A549 (cell line): ENCODE data around the gene UCMA. TPM values are rescaled to one million over a fixed set of nuclear protein-coding genes. Genes with fewer than 3 reads are reported as not detected.

Experiments used
- ATAC-seq, 2 experiments: fragments of 200-7000 bp in 1 of 2; fragments of >200 bp in 1 of 2; cut with Nextera tagmentation in 1 of 2; cut with Tn5 transposase in 1 of 2; 3 replicates each; pipeline versions ENCODE4 v1.8.0 to v1.9.1; 2018 to 2020; ENCODE audit warnings: mild to moderate bottlenecking in 1 of 2, moderate library complexity in 1 of 2
- CTCF ChIA-PET: fragments of 300-600 bp; sonication (Branson Sonifier 250); formaldehyde crosslinking; extraction: SDS; loops from one replicate; lab custom pipeline; 2021; ENCODE audit warnings: antibody characterized with exemption, inconsistent platforms; lab: Yijun Ruan, JAX
- POLR2A ChIA-PET: fragments of 350-600 bp; formaldehyde crosslinking; extraction: SDS; loops from one replicate; lab custom pipeline; 2021; ENCODE audit warnings: antibody characterized with exemption, inconsistent platforms; lab: Yijun Ruan, JAX
- DNase-seq, 2 experiments: peaks; one replicate each; pipeline versions ENCODE4 v3.0.0 to v3.0.0-alpha.2; 2011 to 2016; ENCODE audit warnings: low read depth in 1 of 2, low spot score in 1 of 2
- FAIRE-seq: peaks from 2 replicates; lab custom pipeline; 2011; peaks lifted over from hg19 to GRCh38; lab: Jason Lieb, UNC
- H3K27ac ChIP-seq, 2 experiments: fragments of >200 bp; sonication (Bioruptor Twin); formaldehyde crosslinking; 3 replicates each; pipeline ENCODE4 v1.5.1; 2016 to 2017
- H3K4me1 ChIP-seq: fragments of >200 bp; sonication (Bioruptor Twin); formaldehyde crosslinking; 3 replicates; pipeline ENCODE4 v1.6.1; 2016
- H3K4me2 ChIP-seq: fragments of >200 bp; sonication (Bioruptor Twin); formaldehyde crosslinking; 3 replicates; pipeline ENCODE4 v1.6.1; 2016
- H3K4me3 ChIP-seq: fragments of >200 bp; sonication (Bioruptor Twin); formaldehyde crosslinking; 3 replicates; pipeline ENCODE4 v1.5.1; 2016
- H3K9me3 ChIP-seq: fragments of >200 bp; sonication (Bioruptor Twin); formaldehyde crosslinking; 3 replicates; pipeline ENCODE4 v1.6.1; 2016
- ATOH8 ChIP-seq: fragments of 250-450 bp; sonication (Bioruptor Pico); IDR thresholded peaks from 2 replicates; pipeline ENCODE4 v1.5.0; 2020; ENCODE audit warnings: low read depth, mild to moderate bottlenecking, moderate library complexity
- BCL3 ChIP-seq: fragments of >200 bp; sonication (Bioruptor Twin); formaldehyde crosslinking; IDR thresholded peaks from 3 replicates; pipeline ENCODE4 v1.6.1; 2016
- CBX2 ChIP-seq: fragments of 200-600 bp; sonication (generic); IDR thresholded peaks from 2 replicates; pipeline ENCODE4 v1.6.1; 2016; ENCODE audit warnings: low read depth, mild to moderate bottlenecking, borderline replicate concordance
- CHD4 ChIP-seq: fragments of 200-600 bp; sonication (generic); IDR thresholded peaks from 2 replicates; pipeline ENCODE4 v1.6.1; 2016; ENCODE audit warnings: antibody characterized with exemption, mild to moderate bottlenecking, borderline replicate concordance
- EHMT2 ChIP-seq: fragments of 200-600 bp; sonication (generic); IDR thresholded peaks from 2 replicates; pipeline ENCODE4 v1.6.1; 2016; ENCODE audit warnings: antibody characterized with exemption, low read depth, mild to moderate bottlenecking, moderate library complexity
- GATA3 ChIP-seq: IDR thresholded peaks from 2 replicates; pipeline ENCODE4 v1.6.1; 2012; ENCODE audit warnings: borderline replicate concordance
- HDAC2 ChIP-seq: fragments of 200-600 bp; sonication (generic); IDR thresholded peaks from 2 replicates; pipeline ENCODE4 v1.6.1; 2016
- HOXB13 ChIP-seq: fragments of 250-450 bp; sonication (Bioruptor Pico); IDR thresholded peaks from 2 replicates; pipeline ENCODE4 v1.5.0; 2020; ENCODE audit warnings: low read depth, mild to moderate bottlenecking, moderate library complexity
- JUN ChIP-seq, 2 experiments: fragments of >200 bp; sonication (Bioruptor Twin); formaldehyde crosslinking; IDR thresholded peaks; 2 replicates in 1 of 2; 3 replicates in 1 of 2; pipeline ENCODE4 v1.6.1; 2016 to 2017
- KDM1A ChIP-seq: fragments of 200-600 bp; sonication (generic); IDR thresholded peaks from 2 replicates; pipeline ENCODE4 v1.6.1; 2016; ENCODE audit warnings: low read depth, mild to moderate bottlenecking
- KDM5A ChIP-seq: fragments of 200-600 bp; sonication (generic); IDR thresholded peaks from 2 replicates; pipeline ENCODE4 v1.6.1; 2016; ENCODE audit warnings: antibody characterized with exemption, mild to moderate bottlenecking
- NFE2L2 ChIP-seq: fragments of 150-350 bp; conservative IDR thresholded peaks from 2 replicates; pipeline ENCODE4 v1.6.1; 2014; ENCODE audit warnings: low read length
- NPAS2 ChIP-seq: fragments of 250-450 bp; sonication (Bioruptor Pico); IDR thresholded peaks from 2 replicates; pipeline ENCODE4 v1.8.0; 2022; ENCODE audit warnings: mild to moderate bottlenecking, moderate library complexity, borderline replicate concordance
- NR3C1 ChIP-seq: fragments of >200 bp; sonication (Bioruptor Twin); formaldehyde crosslinking; IDR thresholded peaks from 3 replicates; pipeline ENCODE4 v1.6.1; 2017
- PHF8 ChIP-seq: fragments of 200-600 bp; sonication (generic); IDR thresholded peaks from 2 replicates; pipeline ENCODE4 v1.6.1; 2016; ENCODE audit warnings: low read depth, mild to moderate bottlenecking, antibody characterized with exemption, moderate library complexity, borderline replicate concordance
- RAD21 ChIP-seq, 2 experiments: fragments of >200 bp in 1 of 2; sonication (Bioruptor Twin) in 1 of 2; formaldehyde crosslinking in 1 of 2; IDR thresholded peaks in 1 of 2; conservative IDR thresholded peaks in 1 of 2; 2 replicates in 1 of 2; 3 replicates in 1 of 2; pipeline ENCODE4 v1.6.1; 2012 to 2018; ENCODE audit warnings: inconsistent platforms in 1 of 2
- RCOR1 ChIP-seq: fragments of 150-350 bp; IDR thresholded peaks from 2 replicates; pipeline ENCODE4 v1.6.1; 2014; ENCODE audit warnings: antibody characterized with exemption, low read length, low read depth
- RFX5 ChIP-seq: fragments of 450-650 bp; IDR thresholded peaks from 2 replicates; pipeline ENCODE4 v1.7.1; 2014; ENCODE audit warnings: antibody characterized with exemption, mild to moderate bottlenecking, moderate library complexity
- RNF2 ChIP-seq: fragments of 200-600 bp; sonication (generic); IDR thresholded peaks from 2 replicates; pipeline ENCODE4 v1.6.1; 2016; ENCODE audit warnings: low read depth, mild to moderate bottlenecking, antibody characterized with exemption, moderate library complexity, borderline replicate concordance
- SREBF2 ChIP-seq: fragments of 450-650 bp; IDR thresholded peaks from 2 replicates; pipeline ENCODE4 v1.6.1; 2014; ENCODE audit warnings: mild to moderate bottlenecking, moderate library complexity
- ZFP36 ChIP-seq: fragments of 450-650 bp; IDR thresholded peaks from 2 replicates; pipeline ENCODE4 v1.6.1; 2014; ENCODE audit warnings: borderline replicate concordance; ENCODE audit not compliant: partially characterized antibody
- ZNF302 ChIP-seq: fragments of 250-450 bp; sonication (Bioruptor Pico); IDR thresholded peaks from 2 replicates; pipeline ENCODE4 v1.9.0; 2021; ENCODE audit warnings: inconsistent platforms, mild to moderate bottlenecking, moderate library complexity
- ZSCAN20 ChIP-seq: fragments of 250-450 bp; sonication (Bioruptor Pico); IDR thresholded peaks from 2 replicates; pipeline ENCODE4 v1.8.0; 2022; ENCODE audit warnings: mild to moderate bottlenecking, moderate library complexity
- WGBS: methylation state at CpG from one replicate; pipeline ENCODE4 v1.1.6; 2017; ENCODE audit errors: missing lambda C conversion rate; 5-methylcytosine and 5-hydroxymethylcytosine counted together
- polyA plus RNA-seq, 4 experiments: library from polyadenylated mRNA; depleted of rRNA in 3 of 4; stranded (reverse); fragments of >200 nt; fragmentation: RNase III in 1 of 4; extraction: RNeasy Plus Mini Kit Qiagen cat#74134 plus additional on column Dnase treatment in 1 of 4; gene quantifications; 2 replicates in 3 of 4; 3 replicates in 1 of 4; pipeline ENCODE4 v1.2.3, GENCODE V29; 2011 to 2017

The UCMA gene
- polyA plus RNA-seq, 2 of the 4 experiments (the other 2 are of a cell fraction): not detected

GRCh38 chr10:13187135-13187534 lies 47.0 kb downstream of the UCMA start (continued):
- TF ChIP-seq JUN (IDR thresholded peaks at IDR 0.05): no peak

GRCh38 chr10:13184730-13185514 lies 49.3 kb downstream of the UCMA start:
- no peak for FAIRE-seq
- H3K27ac ChIP-seq: no peak overlapping the region
- ChIA-PET CTCF (interaction anchor here (0.8 to 1.7 kb wide), 4 partner anchors 21 to 118 kb away, joined by 3 to 6 read pairs (median 4); partner anchors contain the start of gene MCM10), POLR2A (no interaction called here)
- WGBS: 94% methylated on average over 5 of the region's 5 CpGs
- H3K4me1 ChIP-seq: no peaks in the 10 kb centered on the region
- 0 out of 3 replicates have a peak, but pooled peaks cover 4% of the 10 kb centered on the region for H3K9me3 ChIP-seq
- no peak overlapping the region for H3K4me3 ChIP-seq
- no peak for DNase-seq
- no peak overlapping the region for H3K4me2 ChIP-seq
- TF ChIP-seq ZFP36 (no peak), NPAS2 (no peak), RNF2 (no peak), SREBF2 (no peak)
- ATAC-seq: no peak

DNA sequence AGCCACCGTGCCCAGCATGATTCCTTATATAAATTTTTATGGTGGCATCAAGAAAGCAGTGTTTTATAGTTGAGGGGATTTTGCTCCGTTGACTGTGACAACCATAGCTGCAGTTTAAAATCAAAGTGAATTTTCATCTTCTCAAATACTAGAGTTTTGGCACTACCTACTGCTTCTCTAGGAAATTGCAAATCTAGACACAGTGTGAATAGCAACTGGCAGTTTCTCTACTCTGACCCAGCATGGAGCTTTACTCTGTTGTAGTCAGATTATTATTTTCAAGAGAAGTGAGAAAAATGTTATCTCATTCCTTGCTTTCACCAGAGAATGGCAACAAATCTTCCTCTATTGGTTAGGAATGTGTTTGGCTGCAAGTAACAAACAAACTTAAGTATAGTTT lies 49.9 kb downstream of the UCMA start:
- no peak for TF ChIP-seq RAD21 (conservative IDR thresholded peaks at IDR 0.05 in 1 of 2, IDR thresholded peaks at IDR 0.05 in 1 of 2)
- no peak for TF ChIP-seq ZFP36
- no peak for TF ChIP-seq EHMT2
- no peak for TF ChIP-seq JUN (IDR thresholded peaks at IDR 0.05)
- no peak for TF ChIP-seq RFX5
- no peak for TF ChIP-seq ZSCAN20
- no peak for TF ChIP-seq CBX2
- TF ChIP-seq KDM1A: no peak
- TF ChIP-seq HOXB13 (CRISPR knock-in tag): no peak
- no peak for TF ChIP-seq PHF8
- no peak for TF ChIP-seq RCOR1
- TF ChIP-seq ATOH8: no peak
- no peak for ATAC-seq
- POLR2A ChIA-PET: no interaction called here
- H3K4me3 ChIP-seq: no peak overlapping the region
- DNase-seq: no peak
- FAIRE-seq: no peak
- H3K4me2 ChIP-seq: no peak overlapping the region
- H3K9me3 ChIP-seq: 0 out of 3 replicates have a peak, but pooled peaks cover 4% of the 10 kb centered on the region
- WGBS: 83% methylated on average over 2 of the region's 2 CpGs
- CTCF ChIA-PET: interaction anchor here (1.0 to 1.7 kb wide), 2 partner anchors 23 to 119 kb away, joined by 3 to 6 read pairs; partner anchors contain the start of gene MCM10
- H3K27ac ChIP-seq: no peak overlapping the region
- no peaks in the 10 kb centered on the region for H3K4me1 ChIP-seq

GRCh38 chr10:13183625-13184024 lies 50.5 kb downstream of the UCMA start:
- no peak overlapping the region for H3K27ac ChIP-seq
- no peak for FAIRE-seq
- 74% methylated on average over 5 of the region's 5 CpGs for WGBS
- POLR2A ChIA-PET: no interaction called here
- H3K4me1 ChIP-seq: no peaks in the 10 kb centered on the region
- no peak overlapping the region for H3K4me3 ChIP-seq
- TF ChIP-seq HDAC2 (no peak), ZNF302 (no peak), RNF2 (no peak), HOXB13 (CRISPR knock-in tag) (no peak), BCL3 (no peak), NPAS2 (no peak), RCOR1 (no peak), NR3C1 (no peak), GATA3 (no peak), RFX5 (no peak), NFE2L2 (no peak), CHD4 (no peak), KDM5A (no peak), ZSCAN20 (no peak)
- TF ChIP-seq, all 56 proteins: peak for 0
- no peak for ATAC-seq
- Histone ChIP-seq H3K4me2 (no peak overlapping the region), H3K9me3 (0 out of 3 replicates have a peak, but pooled peaks cover 4% of the 10 kb centered on the region)
- CTCF ChIA-PET: interaction anchor here (1.0 kb wide), 1 partner anchor 22 kb away, joined by 3 read pairs; the partner anchor contains the start of gene MCM10
- no peak for DNase-seq
